ENCODE measurements around the gene URM1. TPM values are rescaled to one million over a fixed set of nuclear protein-coding genes. Genes with fewer than 3 reads are reported as not detected.

Gene URM1
- total RNA-seq, 1 experiment from 2014 or later: 58.5 TPM

- DNase-seq (ENCODE audit: low read depth): no peak
Measured at GRCh38 chr9:128385496-128386460, 14.6 kb downstream of the URM1 start.

- DNase-seq (ENCODE audit: low read depth): no peak
Measured at GRCh38 chr9:128388150-128388549, 17.0 kb downstream of the URM1 start.

- DNase-seq (ENCODE audit: low read depth): no peak
Measured at GRCh38 chr9:128389395-128390149, 18.4 kb downstream of the URM1 start.

- DNase-seq (ENCODE audit: low read depth): no peak
Measured at GRCh38 chr9:128390150-128390812, 19.1 kb downstream of the URM1 start.

GRCh38 chr9:128390813-128391711 is 19.9 kb downstream of the URM1 start:
- DNase-seq (ENCODE audit: low read depth): no peak

GRCh38 chr9:128391956-128392301 is 20.8 kb downstream of the URM1 start:
- no peak for DNase-seq (ENCODE audit: low read depth)

GRCh38 chr9:128392302-128393144 is 21.3 kb downstream of the URM1 start:
- no peak for DNase-seq (ENCODE audit: low read depth)

GRCh38 chr9:128393145-128393775 is 22.1 kb downstream of the URM1 start:
- DNase-seq (ENCODE audit: low read depth): no peak

GRCh38 chr9:128393970-128394369 is 22.8 kb downstream of the URM1 start:
- no peak for DNase-seq (ENCODE audit: low read depth)

- DNase-seq (ENCODE audit: low read depth): no peak
Measured at GRCh38 chr9:128394379-128395168, 23.4 kb downstream of the URM1 start.

GRCh38 chr9:128396970-128397613 is 25.9 kb downstream of the URM1 start:
- no peak for DNase-seq (ENCODE audit: low read depth)

GRCh38 chr9:128397831-128398230 is 26.7 kb downstream of the URM1 start:
- no peak for DNase-seq (ENCODE audit: low read depth)

GRCh38 chr9:128399861-128400260 is 28.7 kb downstream of the URM1 start:
- no peak for DNase-seq (ENCODE audit: low read depth)

GRCh38 chr9:128404560-128404959 is 33.4 kb downstream of the URM1 start:
- no peak for DNase-seq (ENCODE audit: low read depth)

GRCh38 chr9:128405077-128405779 is 34.1 kb downstream of the URM1 start:
- DNase-seq (ENCODE audit: low read depth): no peak

GRCh38 chr9:128405780-128406171 is 34.6 kb downstream of the URM1 start:
- no peak for DNase-seq (ENCODE audit: low read depth)

GRCh38 chr9:128406848-128407391 is 35.7 kb downstream of the URM1 start:
- peak; percentile 80 for DNase-seq (ENCODE audit: low read depth)

All from Daoy (cell line).